ENCODE results near the gene CSAD.
A peak's percentile ranks its signal among the peaks of the same experiment; 100 is the strongest.
"Not testable (repeated sequence)": the region's sequence is repeated elsewhere in the genome, so short reads cannot be mapped to it uniquely, and the experiment has no call there.

Gene CSAD

GRCh38 chr12:53177447-53177846 is 3.3 kb downstream of the CSAD start:
- not testable (repeated sequence) for DNase-seq

GRCh38 chr12:53176750-53177149 is 4.0 kb downstream of the CSAD start:
- DNase-seq, result no peak

DNA sequence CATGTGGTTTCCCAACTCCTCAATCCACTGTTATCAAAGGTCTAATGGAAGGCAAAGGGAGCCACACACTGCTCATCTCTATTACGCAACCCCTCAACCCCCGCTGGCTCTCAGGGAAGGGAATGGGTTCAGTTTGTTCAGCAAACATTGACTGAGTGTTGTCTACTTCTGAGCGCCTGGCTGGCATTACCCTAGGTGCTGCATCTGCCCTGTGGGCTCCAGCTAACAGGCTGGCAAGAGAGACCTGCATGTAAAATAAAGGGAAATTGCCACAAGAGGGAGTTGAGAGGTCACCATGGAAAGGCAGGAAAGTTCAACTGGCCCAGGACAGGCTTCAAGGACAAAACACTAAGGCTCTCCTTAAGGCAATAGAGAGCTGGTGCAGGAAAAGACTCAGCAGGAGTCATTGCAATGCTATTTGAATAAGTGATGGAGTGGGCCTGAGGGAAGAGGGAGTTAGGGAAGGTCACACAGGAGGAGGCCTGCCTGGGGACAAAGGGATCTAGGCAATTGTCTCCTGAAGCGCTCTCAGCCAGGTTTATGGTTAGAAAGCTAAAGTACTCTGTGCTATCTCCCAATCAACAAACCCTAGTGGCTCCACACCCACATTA is 5.7 kb downstream of the CSAD start:
- no peak for DNase-seq

DNA sequence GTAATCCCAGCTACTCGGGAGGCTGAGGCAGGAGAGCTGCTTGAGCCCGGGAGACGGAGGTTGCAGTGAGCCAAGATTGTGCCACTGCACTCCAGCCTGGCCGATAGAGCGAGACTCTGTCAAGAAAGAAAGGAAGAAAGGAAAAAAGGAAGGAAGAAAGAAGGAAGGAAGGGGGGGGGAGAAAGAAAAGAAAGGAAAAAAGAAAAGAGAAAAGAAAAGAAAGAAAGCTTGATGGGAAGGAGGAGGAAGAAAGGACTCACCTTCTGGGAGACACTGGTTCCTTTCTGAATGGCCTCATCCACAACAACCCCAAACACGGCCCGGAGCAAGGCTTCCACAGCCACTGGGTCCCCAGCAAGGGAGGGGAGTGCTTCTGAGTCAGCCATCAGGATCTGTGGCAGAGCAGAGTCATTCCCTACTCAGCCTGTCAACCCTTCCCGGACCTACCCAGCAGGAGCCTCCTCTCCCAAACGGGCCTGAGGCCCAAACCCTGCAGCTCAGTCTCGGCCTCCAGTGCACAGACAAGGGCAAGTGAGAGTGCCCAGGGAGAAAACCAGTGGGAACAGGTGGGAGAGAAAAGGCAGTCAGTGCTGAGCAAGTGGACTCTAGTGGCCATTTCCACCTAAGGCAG is 7.5 kb downstream of the CSAD start:
- no peak for DNase-seq

DNA sequence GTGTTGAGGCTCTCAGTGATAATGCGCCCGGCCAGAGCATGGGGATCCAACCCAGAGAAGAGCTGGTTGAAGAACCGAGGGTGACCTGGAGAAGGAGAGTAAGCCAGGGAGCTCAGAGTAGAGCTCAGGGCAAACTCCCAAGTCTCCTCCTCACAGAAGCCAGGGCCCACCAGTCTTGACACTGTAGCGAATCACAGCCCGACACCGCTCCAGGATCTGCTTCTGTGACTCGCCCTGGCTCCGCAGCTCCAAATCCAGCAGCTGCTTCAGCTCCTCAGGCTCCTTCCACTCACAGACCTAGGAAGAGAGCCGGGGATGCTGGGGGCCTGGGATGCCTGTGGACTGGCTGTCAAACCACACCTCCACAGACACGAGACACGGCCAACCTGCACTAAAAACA is 8.4 kb downstream of the CSAD start:
- no peak for DNase-seq

DNA sequence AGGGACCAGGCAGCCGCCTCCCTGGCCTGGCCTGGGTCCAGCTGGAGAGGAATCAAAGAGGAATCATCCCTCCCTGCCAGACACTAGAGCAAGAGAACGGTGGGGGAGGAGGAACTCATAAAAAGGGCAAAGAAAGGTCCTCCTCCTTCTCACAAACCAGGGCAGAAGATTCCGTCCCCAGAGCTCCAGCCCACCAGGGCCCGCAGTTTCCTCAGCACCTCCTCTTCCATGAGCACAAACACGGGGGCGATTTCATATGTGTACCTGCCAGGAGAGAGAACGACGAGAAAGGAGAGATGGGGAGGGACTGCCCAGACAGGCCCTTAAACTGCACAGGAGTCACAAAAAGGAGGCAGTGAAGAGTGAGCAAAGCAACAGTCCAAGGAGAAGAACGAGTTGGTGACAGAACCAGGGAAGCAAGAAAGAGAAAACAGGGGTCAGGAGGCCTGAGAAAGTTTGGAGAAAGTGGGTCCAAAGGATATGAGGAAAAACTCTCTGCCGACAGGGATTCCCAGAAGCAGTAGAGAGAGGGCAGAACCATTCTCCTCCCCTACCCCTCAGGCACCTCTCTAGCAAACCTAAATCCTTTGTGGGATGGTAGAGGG is 8.9 kb downstream of the CSAD start:
- no peak for DNase-seq

DNA sequence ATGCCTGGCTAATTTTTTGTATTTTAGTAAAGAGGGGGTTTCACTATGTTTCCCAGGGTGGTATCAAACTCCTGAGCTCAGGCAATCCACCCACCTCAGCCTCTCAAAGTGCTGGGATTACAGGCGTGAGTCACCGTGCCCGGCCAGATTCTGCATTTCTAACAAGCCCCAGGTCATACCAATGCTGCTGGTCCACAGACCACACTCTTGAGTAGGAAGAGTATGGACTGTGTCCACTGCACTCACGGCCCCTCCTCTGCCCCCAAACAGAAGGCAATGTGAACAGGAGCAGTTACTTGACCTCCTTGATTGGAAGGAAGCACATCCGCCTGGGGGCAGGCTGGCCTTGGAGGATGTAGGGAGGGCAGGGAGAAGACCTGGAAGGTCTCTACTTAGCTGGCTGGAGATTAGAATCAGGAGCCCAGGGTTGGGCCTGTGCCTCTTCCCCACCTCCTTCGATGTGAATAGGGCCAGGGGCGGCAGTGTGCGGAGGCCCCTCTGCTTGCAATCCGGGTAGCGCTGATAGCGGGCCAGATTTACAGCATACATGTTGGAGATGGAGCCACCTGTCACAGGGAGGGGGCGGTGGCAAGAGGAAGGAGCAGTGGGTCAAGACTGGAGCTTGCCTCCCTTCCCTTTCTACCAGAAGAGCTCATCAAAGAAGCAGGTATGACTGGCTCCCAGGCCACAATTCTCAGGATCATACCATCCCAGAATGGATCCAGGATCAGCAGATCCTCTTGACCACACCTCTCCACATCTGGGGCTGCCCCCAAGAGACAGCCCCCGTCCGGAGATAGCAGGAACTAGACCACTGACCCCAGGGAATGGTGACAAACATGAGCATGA is 9.6 kb downstream of the CSAD start:
- DNase-seq, result no peak

GRCh38 chr12:53170215-53170614 is 10.5 kb downstream of the CSAD start:
- DNase-seq, result no peak

GRCh38 chr12:53169644-53170043 is 11.1 kb downstream of the CSAD start:
- DNase-seq, result no peak

- no peak for DNase-seq
These were observed 13.9 kb downstream of the CSAD start for GRCh38 chr12:53166837-53167236.

DNA sequence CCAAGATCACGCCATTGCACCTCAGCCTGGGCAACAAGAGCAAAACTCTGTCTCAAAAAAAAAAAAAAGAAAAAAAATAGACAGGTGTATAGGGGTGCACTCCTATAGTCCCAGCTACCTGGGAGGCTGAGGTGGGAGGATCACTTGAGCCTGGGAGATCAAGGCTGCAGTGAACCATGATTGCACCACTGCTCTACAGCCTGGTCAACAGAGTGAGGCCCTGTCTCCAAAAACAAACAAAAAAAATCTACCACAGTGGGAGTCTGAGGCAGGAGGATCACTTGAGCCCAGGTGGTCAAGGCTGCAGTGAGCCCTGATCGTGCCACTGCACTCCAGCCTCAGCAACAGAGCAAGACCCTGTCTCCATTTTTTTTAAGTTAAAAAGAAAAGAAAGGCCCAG is 17.7 kb downstream of the CSAD start:
- not testable (repeated sequence) for DNase-seq

DNA sequence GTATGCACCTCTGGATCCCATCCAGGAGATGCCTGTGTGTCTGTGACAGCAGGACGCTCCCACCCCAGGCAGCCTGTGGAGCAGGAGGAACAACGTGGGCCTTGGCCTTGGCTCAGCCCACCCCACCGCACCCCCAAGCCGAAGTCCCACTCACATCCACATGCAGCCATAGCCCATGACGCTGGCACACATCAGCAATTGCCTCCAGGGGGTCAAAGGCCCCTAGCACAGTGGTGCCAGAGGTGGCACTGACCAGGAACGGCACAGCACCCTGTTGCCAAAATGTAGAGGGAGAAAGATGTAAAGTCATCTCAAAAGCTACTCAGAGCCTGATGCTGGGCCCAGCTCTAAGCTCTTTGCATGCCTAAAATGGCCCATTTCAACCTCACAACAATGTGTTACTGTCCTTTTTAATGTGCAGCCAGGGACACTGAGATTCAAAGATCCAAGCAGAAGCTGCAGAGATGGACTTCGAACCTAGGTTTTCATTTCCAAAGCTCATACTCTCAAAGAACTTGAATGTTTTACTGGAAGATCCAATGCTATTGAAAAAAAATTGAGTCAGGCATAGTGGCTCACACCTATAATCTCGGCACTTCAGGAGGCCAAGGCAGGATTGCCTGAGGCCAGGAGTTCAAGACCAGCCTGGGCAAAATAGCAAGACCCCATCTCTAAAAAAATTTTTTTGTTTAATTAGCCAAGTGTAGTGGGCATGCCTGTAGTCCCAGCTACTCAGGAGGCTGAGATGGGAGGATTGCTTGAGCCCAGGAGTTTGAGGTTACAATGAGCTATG is 19.4 kb downstream of the CSAD start:
- DNase-seq, result no peak

DNA sequence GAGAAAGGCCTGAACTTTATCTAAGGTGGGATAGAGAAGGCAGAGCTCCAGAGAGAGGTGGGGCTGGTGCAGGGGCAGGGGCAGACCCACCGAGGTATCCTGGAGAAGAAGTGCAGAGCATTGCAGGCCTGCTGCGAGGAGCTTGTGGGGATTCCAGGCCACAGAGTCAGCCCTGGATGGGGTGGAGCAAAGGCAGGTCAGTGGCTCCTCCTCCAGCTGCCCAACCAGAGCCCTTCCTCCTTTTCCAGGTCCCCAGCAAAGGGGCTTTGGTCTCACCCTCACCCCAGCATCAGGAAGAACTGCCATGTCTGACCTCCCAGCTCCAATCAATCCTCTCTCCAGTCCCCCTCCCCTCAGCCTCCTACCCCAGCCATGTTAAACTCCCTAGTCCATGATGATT is 20.1 kb downstream of the CSAD start:
- DNase-seq, result no peak

DNA sequence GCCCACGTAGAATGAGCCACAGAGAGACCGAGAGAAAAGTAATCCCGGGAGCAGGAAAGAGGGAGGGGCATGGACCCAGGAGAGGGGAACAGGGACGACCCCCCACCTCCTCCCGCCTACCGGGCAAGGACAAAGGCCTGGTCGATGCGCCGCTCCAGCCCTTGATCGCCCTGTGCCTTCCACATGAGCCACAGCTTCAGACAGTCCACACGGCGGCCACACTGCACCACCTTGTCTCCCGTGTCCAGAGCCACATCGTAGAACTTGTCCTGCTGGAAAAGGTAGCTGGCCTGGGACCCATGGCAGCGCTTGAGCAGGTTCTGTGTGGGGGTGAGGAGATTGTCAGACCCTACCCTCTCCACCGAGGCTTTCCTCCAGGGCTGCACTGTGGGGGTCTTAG is 20.7 kb downstream of the CSAD start:
- DNase-seq, result no peak

DNA sequence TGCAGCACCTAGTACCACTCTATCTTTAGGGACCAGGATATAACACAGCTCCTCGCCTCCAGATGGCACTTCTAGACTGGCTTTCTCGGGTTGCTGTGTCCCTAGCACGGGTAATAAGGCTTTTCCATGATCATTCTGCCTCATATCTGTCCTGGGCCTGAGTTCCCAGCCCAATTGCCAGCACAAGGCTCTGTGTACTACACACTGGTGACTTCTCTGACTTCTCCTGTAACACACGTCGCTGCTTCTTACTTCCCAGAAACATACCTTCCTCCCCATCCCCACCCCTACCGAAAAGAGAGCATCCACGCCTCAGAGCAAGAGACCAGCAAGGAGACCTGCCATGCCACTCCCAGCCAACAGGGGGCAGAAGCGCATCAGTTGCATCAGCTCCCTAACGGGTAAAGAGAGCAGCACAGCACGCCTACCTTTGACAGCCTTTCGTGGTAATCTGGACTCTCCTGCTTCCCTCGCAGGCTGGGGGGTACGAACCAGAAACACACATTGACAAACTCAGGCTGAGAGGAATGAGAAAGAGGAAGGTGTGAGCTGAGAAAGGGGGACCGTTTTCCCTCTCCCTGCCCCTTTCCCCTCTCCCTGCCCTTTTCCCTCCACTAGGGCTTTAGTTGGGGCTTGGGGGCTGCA is 21.4 kb downstream of the CSAD start:
- DNase-seq, result peak; percentile 89 to 91

DNA sequence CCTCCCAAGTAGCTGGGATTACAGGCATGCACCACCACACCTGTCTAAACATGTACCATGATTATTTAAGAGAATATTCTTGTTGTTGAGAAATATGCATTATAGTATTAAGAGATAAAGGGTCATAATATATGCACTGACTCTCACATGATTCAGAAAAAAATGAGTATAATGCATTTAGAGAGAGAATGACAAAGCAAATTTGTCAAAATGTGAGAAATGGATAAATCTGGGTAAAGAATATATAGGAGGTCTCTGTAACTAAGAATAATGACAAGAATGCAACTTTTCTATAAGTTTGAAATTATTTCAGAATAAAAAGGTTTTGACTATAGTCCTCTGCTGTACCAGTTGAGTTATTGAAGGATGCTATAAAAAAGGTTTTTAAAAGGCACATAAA is 28.3 kb downstream of the CSAD start:
- DNase-seq, result no peak

DNA sequence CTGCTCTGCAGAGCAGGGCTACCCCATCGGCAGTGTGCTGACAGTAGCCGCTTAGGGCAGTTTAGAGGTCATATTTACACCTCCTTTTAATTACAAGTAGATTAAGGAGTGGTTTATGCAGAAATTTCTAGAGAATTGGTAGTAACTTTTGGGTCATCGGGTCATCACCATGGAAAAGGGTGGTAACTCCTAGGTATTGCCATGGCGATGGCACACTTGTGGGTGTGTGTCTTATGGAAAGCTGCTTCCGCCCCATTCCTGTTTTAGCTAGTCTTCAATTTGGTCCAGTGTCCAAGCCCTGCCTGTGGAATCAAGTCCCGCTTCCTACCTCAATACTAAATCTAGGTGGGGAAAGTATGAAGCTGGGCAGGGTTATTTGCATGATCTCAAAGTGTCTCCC is 29.7 kb downstream of the CSAD start:
- DNase-seq, result no peak

GRCh38 chr12:53147653-53148052 is 33.1 kb downstream of the CSAD start:
- no peak for DNase-seq

- no peak for DNase-seq
These were observed 33.5 kb downstream of the CSAD start for GRCh38 chr12:53147181-53147580.

DNA sequence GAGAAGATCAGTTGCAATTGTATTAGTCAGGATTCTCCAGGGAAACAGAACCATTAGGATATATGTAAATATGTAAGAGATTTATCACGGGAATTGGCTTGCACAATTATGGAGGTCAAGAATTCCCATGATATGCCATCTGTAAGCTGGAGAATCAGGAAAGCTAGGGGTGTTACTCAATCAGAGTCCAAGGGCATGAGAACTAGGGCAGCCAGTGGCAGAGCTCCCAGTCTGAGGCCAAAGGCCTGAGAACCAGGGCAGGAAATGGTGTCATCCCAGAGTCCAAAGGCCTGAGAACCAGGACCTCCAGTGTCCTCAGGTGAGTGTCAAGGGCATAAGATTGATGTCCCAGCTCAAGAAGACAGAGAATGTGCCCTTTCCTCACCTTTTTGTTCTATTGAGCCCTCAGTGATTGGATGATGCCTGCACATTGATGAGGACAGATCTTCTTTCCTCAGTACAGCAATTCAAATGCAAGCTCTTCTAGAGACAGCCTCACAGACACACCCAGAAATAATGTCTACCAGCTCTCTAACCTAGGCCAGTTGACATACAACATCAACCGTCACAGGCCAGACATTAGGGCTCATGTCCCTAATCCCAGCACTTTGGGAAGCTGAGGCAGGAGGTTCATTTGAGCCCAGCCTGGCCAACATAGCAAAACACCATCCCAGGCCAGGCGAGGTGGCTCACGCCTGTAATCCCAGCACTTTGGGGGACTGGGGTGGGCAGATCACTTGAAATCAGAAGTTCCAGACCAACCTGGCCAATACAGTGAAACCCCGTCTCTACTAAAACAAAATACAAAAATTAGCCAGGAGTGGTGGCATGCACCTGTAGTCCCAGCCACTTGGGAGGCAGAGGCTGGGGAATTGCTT is 35.1 kb downstream of the CSAD start:
- DNase-seq, result no peak

GRCh38 chr12:53143355-53143754 is 37.4 kb downstream of the CSAD start:
- no peak for DNase-seq
